K562 (cell line): ENCODE data around the gene USP32. TPM values are rescaled to one million over a fixed set of nuclear protein-coding genes. Genes with fewer than 3 reads are reported as not detected.

Experiments used
- ATF4 ChIP-seq: fragments of 450-650 bp; formaldehyde crosslinking; IDR thresholded peaks from 2 replicates; pipeline ENCODE4 v1.4.0; 2022; ENCODE audit warnings: mild to moderate bottlenecking, moderate library complexity
- BRD9 ChIP-seq: fragments of 450-650 bp; IDR thresholded peaks from 2 replicates; pipeline ENCODE4 v1.6.1; 2018; ENCODE audit warnings: low read depth; ENCODE audit not compliant: partially characterized antibody
- CBX3 ChIP-seq, 2 experiments: IDR thresholded peaks; 1 replicate in 1 of 2; 2 replicates in 1 of 2; pipeline ENCODE4 v1.6.1; 2012; ENCODE audit warnings: inconsistent platforms in 2 of 2, low read length in 2 of 2, borderline replicate concordance in 1 of 2, control low read depth in 1 of 2
- EGR1 ChIP-seq: fragments of 450-650 bp; conservative IDR thresholded peaks from 2 replicates; pipeline ENCODE4 v1.6.1; 2017; ENCODE audit warnings: mild to moderate bottlenecking
- HBP1 ChIP-seq: fragments of 450-650 bp; formaldehyde crosslinking; IDR thresholded peaks from 2 replicates; pipeline ENCODE4 v1.4.0; 2022; ENCODE audit warnings: missing genetic modification characterization
- HCFC1 ChIP-seq: IDR thresholded peaks from 2 replicates; pipeline ENCODE4 v1.6.1; 2012; ENCODE audit warnings: low read depth, low read length, improper control_type of control experiment
- KAT7 ChIP-seq: sonication (generic); formaldehyde crosslinking; IDR thresholded peaks from 2 replicates; pipeline ENCODE4 v1.8.0; 2022; ENCODE audit warnings: missing genetic modification reagents, mild to moderate bottlenecking, borderline replicate concordance
- RFX1 ChIP-seq: fragments of 450-650 bp; IDR thresholded peaks from 2 replicates; pipeline ENCODE4 v1.6.1; 2016; ENCODE audit warnings: mild to moderate bottlenecking, moderate library complexity
- ZNF431 ChIP-seq: sonication (generic); formaldehyde crosslinking; IDR thresholded peaks from 2 replicates; pipeline ENCODE4 v1.8.0; 2022; ENCODE audit warnings: mild to moderate bottlenecking, missing genetic modification reagents
- ZNF449 ChIP-seq: fragments of 250-450 bp; sonication (Bioruptor Pico); IDR thresholded peaks from 2 replicates; pipeline ENCODE4 v1.8.0; 2022; ENCODE audit warnings: moderate library complexity, mild to moderate bottlenecking, inconsistent platforms
- polyA plus RNA-seq, 8 experiments: library from polyadenylated mRNA; depleted of rRNA in 4 of 8; stranded (reverse) in 5 of 8; unstranded in 3 of 8; fragments of >200 nt; fragmentation: Nextera tagmentation in 2 of 8; fragmentation: Illumina TruSeq in 1 of 8; extraction: Ambion mirVana in 2 of 8; extraction: Trizol in 1 of 8; gene quantifications; 2 replicates each; pipeline versions ENCODE4 v1.2.1 to v1.2.3, GENCODE V29; 2011 to 2014; ENCODE audit warnings: inconsistent platforms in 1 of 8, missing spikeins in 1 of 8
- total RNA-seq, 7 experiments: library from RNA; depleted of rRNA in 6 of 7; stranded (reverse); fragments of >200 nt in 6 of 7; fragmentation: Illumina TruSeq in 2 of 7; extraction: Trizol in 2 of 7; gene quantifications; 2 replicates each; pipeline versions ENCODE4 v1.2.1 to v1.2.3, GENCODE V29; 2011 to 2021; ENCODE audit warnings: low replicate concordance in 1 of 7
- TF ChIP-seq, protein P1 (sequence below): fragments of 250-450 bp; sonication (Bioruptor Pico); IDR thresholded peaks from 2 replicates; pipeline ENCODE4 v1.4.0; 2020; ENCODE audit warnings: mild to moderate bottlenecking, moderate library complexity, borderline replicate concordance
- TF ChIP-seq, protein P2 (sequence below), 2 experiments: fragments of 450-650 bp in 1 of 2; sonication (generic) in 1 of 2; formaldehyde crosslinking in 1 of 2; IDR thresholded peaks; 2 replicates each; pipeline versions ENCODE4 v1.7.1 to v1.9.0; 2016 to 2022; ENCODE audit warnings: inconsistent platforms in 1 of 2, mild to moderate bottlenecking in 1 of 2, missing genetic modification reagents in 1 of 2

Gene USP32
- total and polyA plus RNA-seq, 9 of the 15 experiments (the other 6 are each of a cell fraction or from before 2014, with no cell fraction given), result 18.0 to 69.3 (median 47.1) TPM

GRCh38 chr17:60388742-60389141 is 3.2 kb downstream of the USP32 start (continued):
- TF ChIP-seq ZNF431 (CRISPR knock-in tag), result no peak
- TF ChIP-seq ZNF449 (CRISPR knock-in tag), result no peak
- TF ChIP-seq, protein P1, sequence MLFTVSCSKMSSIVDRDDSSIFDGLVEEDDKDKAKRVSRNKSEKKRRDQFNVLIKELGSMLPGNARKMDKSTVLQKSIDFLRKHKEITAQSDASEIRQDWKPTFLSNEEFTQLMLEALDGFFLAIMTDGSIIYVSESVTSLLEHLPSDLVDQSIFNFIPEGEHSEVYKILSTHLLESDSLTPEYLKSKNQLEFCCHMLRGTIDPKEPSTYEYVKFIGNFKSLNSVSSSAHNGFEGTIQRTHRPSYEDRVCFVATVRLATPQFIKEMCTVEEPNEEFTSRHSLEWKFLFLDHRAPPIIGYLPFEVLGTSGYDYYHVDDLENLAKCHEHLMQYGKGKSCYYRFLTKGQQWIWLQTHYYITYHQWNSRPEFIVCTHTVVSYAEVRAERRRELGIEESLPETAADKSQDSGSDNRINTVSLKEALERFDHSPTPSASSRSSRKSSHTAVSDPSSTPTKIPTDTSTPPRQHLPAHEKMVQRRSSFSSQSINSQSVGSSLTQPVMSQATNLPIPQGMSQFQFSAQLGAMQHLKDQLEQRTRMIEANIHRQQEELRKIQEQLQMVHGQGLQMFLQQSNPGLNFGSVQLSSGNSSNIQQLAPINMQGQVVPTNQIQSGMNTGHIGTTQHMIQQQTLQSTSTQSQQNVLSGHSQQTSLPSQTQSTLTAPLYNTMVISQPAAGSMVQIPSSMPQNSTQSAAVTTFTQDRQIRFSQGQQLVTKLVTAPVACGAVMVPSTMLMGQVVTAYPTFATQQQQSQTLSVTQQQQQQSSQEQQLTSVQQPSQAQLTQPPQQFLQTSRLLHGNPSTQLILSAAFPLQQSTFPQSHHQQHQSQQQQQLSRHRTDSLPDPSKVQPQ (CRISPR knock-in tag), result no peak
- TF ChIP-seq ATF4 (CRISPR knock-in tag), result no peak
- TF ChIP-seq HBP1 (CRISPR knock-in tag), result no peak
- no peak for TF ChIP-seq BRD9
- peak; percentile 64 for TF ChIP-seq RFX1
- no peak for TF ChIP-seq KAT7
- TF ChIP-seq, protein P2, sequence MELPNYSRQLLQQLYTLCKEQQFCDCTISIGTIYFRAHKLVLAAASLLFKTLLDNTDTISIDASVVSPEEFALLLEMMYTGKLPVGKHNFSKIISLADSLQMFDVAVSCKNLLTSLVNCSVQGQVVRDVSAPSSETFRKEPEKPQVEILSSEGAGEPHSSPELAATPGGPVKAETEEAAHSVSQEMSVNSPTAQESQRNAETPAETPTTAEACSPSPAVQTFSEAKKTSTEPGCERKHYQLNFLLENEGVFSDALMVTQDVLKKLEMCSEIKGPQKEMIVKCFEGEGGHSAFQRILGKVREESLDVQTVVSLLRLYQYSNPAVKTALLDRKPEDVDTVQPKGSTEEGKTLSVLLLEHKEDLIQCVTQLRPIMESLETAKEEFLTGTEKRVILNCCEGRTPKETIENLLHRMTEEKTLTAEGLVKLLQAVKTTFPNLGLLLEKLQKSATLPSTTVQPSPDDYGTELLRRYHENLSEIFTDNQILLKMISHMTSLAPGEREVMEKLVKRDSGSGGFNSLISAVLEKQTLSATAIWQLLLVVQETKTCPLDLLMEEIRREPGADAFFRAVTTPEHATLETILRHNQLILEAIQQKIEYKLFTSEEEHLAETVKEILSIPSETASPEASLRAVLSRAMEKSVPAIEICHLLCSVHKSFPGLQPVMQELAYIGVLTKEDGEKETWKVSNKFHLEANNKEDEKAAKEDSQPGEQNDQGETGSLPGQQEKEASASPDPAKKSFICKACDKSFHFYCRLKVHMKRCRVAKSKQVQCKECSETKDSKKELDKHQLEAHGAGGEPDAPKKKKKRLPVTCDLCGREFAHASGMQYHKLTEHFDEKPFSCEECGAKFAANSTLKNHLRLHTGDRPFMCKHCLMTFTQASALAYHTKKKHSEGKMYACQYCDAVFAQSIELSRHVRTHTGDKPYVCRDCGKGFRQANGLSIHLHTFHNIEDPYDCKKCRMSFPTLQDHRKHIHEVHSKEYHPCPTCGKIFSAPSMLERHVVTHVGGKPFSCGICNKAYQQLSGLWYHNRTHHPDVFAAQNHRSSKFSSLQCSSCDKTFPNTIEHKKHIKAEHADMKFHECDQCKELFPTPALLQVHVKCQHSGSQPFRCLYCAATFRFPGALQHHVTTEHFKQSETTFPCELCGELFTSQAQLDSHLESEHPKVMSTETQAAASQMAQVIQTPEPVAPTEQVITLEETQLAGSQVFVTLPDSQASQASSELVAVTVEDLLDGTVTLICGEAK (IDR thresholded peaks at IDR 0.05), result no peak
- TF ChIP-seq, protein P2 (CRISPR knock-in tag; IDR thresholded peaks at IDR 0.05), result no peak
- TF ChIP-seq CBX3 (IDR thresholded peaks at IDR 0.05; ENCODE audit: borderline replicate concordance in 1 of 2, low read length in 2 of 2), result no peak
- TF ChIP-seq HCFC1, result no peak
- no peak for TF ChIP-seq EGR1
